Panc1 (cell line): ENCODE results near the gene LTBP3.
A peak's percentile ranks its signal among the peaks of the same experiment; 100 is the strongest.

ENCODE experiments used
- POLR2AphosphoS5 ChIP-seq: IDR thresholded peaks from 2 replicates; pipeline ENCODE4 v1.6.1; 2012; ENCODE audit warnings: mild to moderate bottlenecking, low read depth, low read length, moderate library complexity
- TCF7L2 ChIP-seq: IDR thresholded peaks from 2 replicates; pipeline ENCODE4 v1.6.1; 2011; ENCODE audit warnings: mild to moderate bottlenecking, low read depth, low read length, inconsistent platforms
- TF ChIP-seq, protein P1 (sequence below): fragments of 450-650 bp; IDR thresholded peaks from 2 replicates; pipeline ENCODE4 v1.5.1; 2017; ENCODE audit warnings: mild to moderate bottlenecking
- TF ChIP-seq, protein P2 (sequence below), 2 experiments: IDR thresholded peaks; 2 replicates each; pipeline ENCODE4 v1.6.1; 2011 to 2012; ENCODE audit warnings: low read depth in 2 of 2, control low read depth in 1 of 2, low read length in 1 of 2, mild to moderate bottlenecking in 1 of 2, moderate library complexity in 1 of 2; ENCODE audit not compliant: insufficient read depth in 1 of 2

DNA sequence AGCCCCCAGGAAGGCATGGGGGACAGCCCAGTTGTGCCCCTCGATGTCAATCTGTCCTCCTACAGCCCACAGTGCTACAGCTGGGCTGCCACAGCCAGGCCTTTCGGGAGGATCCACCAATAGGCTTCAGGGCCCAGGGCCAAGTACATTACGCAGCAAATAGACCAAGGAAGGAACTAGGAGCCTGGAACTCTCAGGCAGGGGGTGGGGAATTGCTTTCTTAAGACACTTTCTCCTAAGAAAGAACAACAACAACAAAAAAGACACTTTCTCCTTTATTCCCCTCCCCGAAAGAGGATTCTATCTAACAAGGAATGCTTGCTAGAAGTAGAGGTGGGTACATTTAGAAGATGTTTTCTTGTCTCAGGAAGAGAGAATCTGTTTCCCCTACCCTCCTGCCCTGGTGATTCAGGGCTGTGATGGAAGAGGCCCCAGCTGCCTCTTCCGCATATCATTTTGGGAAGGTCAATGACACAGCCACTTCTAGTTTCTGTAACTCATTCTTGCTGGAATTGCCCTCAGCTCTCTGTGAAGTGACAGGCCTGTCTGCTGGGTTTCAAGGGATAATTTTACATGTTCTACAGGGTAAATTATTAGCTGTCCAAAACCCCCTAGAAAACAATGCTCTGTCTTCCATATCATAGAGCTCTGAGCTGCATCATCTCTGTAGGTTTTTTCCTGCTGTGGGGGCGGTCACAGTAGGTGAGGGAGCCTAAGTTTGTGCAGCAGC, 65.4 kb downstream of the LTBP3 start:
- TF ChIP-seq, protein P1, sequence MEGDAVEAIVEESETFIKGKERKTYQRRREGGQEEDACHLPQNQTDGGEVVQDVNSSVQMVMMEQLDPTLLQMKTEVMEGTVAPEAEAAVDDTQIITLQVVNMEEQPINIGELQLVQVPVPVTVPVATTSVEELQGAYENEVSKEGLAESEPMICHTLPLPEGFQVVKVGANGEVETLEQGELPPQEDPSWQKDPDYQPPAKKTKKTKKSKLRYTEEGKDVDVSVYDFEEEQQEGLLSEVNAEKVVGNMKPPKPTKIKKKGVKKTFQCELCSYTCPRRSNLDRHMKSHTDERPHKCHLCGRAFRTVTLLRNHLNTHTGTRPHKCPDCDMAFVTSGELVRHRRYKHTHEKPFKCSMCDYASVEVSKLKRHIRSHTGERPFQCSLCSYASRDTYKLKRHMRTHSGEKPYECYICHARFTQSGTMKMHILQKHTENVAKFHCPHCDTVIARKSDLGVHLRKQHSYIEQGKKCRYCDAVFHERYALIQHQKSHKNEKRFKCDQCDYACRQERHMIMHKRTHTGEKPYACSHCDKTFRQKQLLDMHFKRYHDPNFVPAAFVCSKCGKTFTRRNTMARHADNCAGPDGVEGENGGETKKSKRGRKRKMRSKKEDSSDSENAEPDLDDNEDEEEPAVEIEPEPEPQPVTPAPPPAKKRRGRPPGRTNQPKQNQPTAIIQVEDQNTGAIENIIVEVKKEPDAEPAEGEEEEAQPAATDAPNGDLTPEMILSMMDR, result no peak
- TF ChIP-seq, protein P2, sequence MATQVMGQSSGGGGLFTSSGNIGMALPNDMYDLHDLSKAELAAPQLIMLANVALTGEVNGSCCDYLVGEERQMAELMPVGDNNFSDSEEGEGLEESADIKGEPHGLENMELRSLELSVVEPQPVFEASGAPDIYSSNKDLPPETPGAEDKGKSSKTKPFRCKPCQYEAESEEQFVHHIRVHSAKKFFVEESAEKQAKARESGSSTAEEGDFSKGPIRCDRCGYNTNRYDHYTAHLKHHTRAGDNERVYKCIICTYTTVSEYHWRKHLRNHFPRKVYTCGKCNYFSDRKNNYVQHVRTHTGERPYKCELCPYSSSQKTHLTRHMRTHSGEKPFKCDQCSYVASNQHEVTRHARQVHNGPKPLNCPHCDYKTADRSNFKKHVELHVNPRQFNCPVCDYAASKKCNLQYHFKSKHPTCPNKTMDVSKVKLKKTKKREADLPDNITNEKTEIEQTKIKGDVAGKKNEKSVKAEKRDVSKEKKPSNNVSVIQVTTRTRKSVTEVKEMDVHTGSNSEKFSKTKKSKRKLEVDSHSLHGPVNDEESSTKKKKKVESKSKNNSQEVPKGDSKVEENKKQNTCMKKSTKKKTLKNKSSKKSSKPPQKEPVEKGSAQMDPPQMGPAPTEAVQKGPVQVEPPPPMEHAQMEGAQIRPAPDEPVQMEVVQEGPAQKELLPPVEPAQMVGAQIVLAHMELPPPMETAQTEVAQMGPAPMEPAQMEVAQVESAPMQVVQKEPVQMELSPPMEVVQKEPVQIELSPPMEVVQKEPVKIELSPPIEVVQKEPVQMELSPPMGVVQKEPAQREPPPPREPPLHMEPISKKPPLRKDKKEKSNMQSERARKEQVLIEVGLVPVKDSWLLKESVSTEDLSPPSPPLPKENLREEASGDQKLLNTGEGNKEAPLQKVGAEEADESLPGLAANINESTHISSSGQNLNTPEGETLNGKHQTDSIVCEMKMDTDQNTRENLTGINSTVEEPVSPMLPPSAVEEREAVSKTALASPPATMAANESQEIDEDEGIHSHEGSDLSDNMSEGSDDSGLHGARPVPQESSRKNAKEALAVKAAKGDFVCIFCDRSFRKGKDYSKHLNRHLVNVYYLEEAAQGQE (IDR thresholded peaks at IDR 0.05; ENCODE audit: insufficient read depth in 1 of 2, low read depth in 2 of 2, low read length in 1 of 2), result no peak
- TF ChIP-seq TCF7L2, result no peak
- 0 out of 2 replicates have a peak, but pooled peaks have one; percentile 9 for TF ChIP-seq POLR2AphosphoS5
